HepG2 (cell line): Measurements from ENCODE around the gene ERF. TPM values are rescaled to one million over a fixed set of nuclear protein-coding genes. Genes with fewer than 3 reads are reported as not detected.

Experiments used
- ARID4A ChIP-seq: sonication (generic); formaldehyde crosslinking; IDR thresholded peaks from 2 replicates; pipeline ENCODE4 v1.5.0; 2020; ENCODE audit warnings: mild to moderate bottlenecking, missing genetic modification reagents, borderline replicate concordance
- FOXK1 ChIP-seq: sonication (generic); formaldehyde crosslinking; IDR thresholded peaks from 2 replicates; pipeline ENCODE4 v1.4.0; 2020; ENCODE audit warnings: low read depth, missing genetic modification reagents, borderline replicate concordance
- NFKB2 ChIP-seq: sonication (generic); formaldehyde crosslinking; IDR thresholded peaks from 2 replicates; pipeline ENCODE4 v1.4.0; 2020; ENCODE audit warnings: missing genetic modification reagents, borderline replicate concordance
- PBX2 ChIP-seq: IDR thresholded peaks from 2 replicates; pipeline ENCODE4 v1.6.1; 2016; ENCODE audit warnings: control low read depth
- SMARCE1 ChIP-seq: fragments of 450-650 bp; IDR thresholded peaks from 2 replicates; pipeline ENCODE4 v1.6.1; 2017; ENCODE audit warnings: borderline replicate concordance
- TP53 ChIP-seq: sonication (generic); formaldehyde crosslinking; conservative IDR thresholded peaks from 2 replicates; pipeline ENCODE4 v1.4.0; 2020; ENCODE audit warnings: missing genetic modification reagents
- ZNF350 ChIP-seq: sonication (generic); formaldehyde crosslinking; IDR thresholded peaks from 2 replicates; pipeline ENCODE4 v1.4.0; 2020; ENCODE audit warnings: mild to moderate bottlenecking, low read depth, missing genetic modification reagents, borderline replicate concordance
- ZNF883 ChIP-seq: sonication (generic); formaldehyde crosslinking; IDR thresholded peaks from 2 replicates; pipeline ENCODE4 v1.5.1; 2020; ENCODE audit warnings: mild to moderate bottlenecking, missing genetic modification reagents; ENCODE audit errors: not compliant biosample characterization
- polyA plus RNA-seq, 8 experiments: library from polyadenylated mRNA; depleted of rRNA in 3 of 8; stranded (reverse) in 7 of 8; unstranded in 1 of 8; fragments of >200 nt; fragmentation: Illumina TruSeq in 4 of 8; extraction: Trizol in 4 of 8; gene quantifications; 2 replicates each; pipeline versions ENCODE4 v1.2.1 to v1.2.3, GENCODE V29; 2011 to 2016; ENCODE audit warnings: low read depth in 4 of 8, missing spikeins in 1 of 8, mixed read lengths in 1 of 8; ENCODE audit not compliant: insufficient read depth in 1 of 8
- total RNA-seq, 5 experiments: library from RNA; depleted of rRNA; stranded (reverse); fragments of >200 nt; fragmentation: Illumina TruSeq; extraction: Trizol; gene quantifications; 2 replicates each; pipeline ENCODE4 v1.2.3, GENCODE V29; 2016; ENCODE audit warnings: low read depth in 1 of 5
- TF ChIP-seq, protein P1 (sequence below): sonication (generic); formaldehyde crosslinking; conservative IDR thresholded peaks from 2 replicates; pipeline ENCODE4 v1.4.0; 2020; ENCODE audit warnings: missing genetic modification reagents
- TF ChIP-seq, protein P2 (sequence below), 2 experiments: sonication (generic) in 1 of 2; formaldehyde crosslinking in 1 of 2; IDR thresholded peaks; 2 replicates each; pipeline versions ENCODE4 v1.6.1 to v1.9.0; 2014 to 2022; ENCODE audit warnings: antibody characterized with exemption in 1 of 2, borderline replicate concordance in 1 of 2, inconsistent platforms in 1 of 2, low read depth in 1 of 2, missing genetic modification reagents in 1 of 2

ERF gene
- total and polyA plus RNA-seq, 2 of the 13 experiments (the other 11 are each of a cell fraction or from before 2014, with no cell fraction given) = 67.1 to 69.9 TPM

DNA sequence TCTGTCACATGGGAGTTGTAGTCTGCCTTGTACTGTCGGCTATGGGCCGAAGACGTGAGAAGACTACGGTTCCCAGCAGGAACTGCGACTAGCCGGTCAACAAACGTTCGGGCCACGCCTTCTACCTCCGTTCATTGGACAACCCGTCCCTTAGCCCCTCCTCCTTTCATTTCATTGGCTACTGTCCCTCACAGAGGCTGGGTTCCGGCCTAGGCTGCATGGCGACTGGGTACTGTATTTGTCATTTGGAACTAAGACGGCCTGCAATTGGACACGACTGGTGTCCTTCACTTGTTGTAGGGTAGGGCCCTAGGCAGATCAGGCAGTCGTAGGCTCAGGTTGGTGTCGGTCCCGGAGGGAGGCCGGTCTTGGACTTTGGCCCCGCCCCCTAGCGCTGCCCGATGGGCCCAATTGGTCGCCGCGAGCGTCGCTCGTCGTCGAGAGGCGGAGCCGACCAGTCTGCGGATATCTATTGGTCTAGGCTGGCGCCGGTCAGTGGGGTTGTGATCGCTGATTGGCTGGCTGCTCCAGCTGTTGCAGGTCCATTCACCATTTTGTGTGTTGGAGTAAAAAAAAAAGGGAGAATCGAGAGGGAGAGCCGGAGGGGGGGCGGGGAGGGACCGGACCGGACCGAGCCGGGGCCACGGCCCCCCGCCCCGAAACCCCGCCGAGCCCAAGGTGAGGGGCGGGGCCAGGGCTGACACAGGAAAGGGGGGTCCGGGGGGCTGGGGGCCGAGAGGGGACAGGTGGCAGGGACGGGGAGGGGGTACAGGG lies 14.0 kb upstream of the ERF start, which contains the start of gene CIC (continued):
- TF ChIP-seq, protein P1, sequence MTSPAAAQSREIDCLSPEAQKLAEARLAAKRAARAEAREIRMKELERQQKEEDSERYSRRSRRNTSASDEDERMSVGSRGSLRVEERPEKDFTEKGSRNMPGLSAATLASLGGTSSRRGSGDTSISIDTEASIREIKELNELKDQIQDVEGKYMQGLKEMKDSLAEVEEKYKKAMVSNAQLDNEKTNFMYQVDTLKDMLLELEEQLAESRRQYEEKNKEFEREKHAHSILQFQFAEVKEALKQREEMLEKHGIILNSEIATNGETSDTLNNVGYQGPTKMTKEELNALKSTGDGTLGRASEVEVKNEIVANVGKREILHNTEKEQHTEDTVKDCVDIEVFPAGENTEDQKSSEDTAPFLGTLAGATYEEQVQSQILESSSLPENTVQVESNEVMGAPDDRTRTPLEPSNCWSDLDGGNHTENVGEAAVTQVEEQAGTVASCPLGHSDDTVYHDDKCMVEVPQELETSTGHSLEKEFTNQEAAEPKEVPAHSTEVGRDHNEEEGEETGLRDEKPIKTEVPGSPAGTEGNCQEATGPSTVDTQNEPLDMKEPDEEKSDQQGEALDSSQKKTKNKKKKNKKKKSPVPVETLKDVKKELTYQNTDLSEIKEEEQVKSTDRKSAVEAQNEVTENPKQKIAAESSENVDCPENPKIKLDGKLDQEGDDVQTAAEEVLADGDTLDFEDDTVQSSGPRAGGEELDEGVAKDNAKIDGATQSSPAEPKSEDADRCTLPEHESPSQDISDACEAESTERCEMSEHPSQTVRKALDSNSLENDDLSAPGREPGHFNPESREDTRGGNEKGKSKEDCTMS (CRISPR knock-in tag) = no peak
- TF ChIP-seq ZNF350 (no peak), ARID4A (CRISPR knock-in tag) (no peak; the same call in 1 of the 2 replicates), ZNF883 (no peak), TP53 (CRISPR knock-in tag) (no peak), PBX2 (CRISPR knock-in tag) (peak; percentile 99), SMARCE1 (no peak), FOXK1 (peak; percentile 33; the same call in 1 of the 2 replicates), NFKB2 (CRISPR knock-in tag) (no peak)
- TF ChIP-seq, protein P2, sequence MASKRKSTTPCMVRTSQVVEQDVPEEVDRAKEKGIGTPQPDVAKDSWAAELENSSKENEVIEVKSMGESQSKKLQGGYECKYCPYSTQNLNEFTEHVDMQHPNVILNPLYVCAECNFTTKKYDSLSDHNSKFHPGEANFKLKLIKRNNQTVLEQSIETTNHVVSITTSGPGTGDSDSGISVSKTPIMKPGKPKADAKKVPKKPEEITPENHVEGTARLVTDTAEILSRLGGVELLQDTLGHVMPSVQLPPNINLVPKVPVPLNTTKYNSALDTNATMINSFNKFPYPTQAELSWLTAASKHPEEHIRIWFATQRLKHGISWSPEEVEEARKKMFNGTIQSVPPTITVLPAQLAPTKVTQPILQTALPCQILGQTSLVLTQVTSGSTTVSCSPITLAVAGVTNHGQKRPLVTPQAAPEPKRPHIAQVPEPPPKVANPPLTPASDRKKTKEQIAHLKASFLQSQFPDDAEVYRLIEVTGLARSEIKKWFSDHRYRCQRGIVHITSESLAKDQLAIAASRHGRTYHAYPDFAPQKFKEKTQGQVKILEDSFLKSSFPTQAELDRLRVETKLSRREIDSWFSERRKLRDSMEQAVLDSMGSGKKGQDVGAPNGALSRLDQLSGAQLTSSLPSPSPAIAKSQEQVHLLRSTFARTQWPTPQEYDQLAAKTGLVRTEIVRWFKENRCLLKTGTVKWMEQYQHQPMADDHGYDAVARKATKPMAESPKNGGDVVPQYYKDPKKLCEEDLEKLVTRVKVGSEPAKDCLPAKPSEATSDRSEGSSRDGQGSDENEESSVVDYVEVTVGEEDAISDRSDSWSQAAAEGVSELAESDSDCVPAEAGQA (IDR thresholded peaks at IDR 0.05; ENCODE audit: low read depth) = peak; percentile 63; the same call in 1 of the 2 replicates
- TF ChIP-seq, protein P2 (CRISPR knock-in tag; IDR thresholded peaks at IDR 0.05; ENCODE audit: borderline replicate concordance) = no peak
